Measurements from ENCODE around the gene FCGR3A.

FCGR3A gene

GRCh38 chr1:161499099-161500039 lies 50.2 kb downstream of the FCGR3A start:
- DNase-seq = no peak

- DNase-seq = no peak
These were observed 51.0 kb downstream of the FCGR3A start for GRCh38 chr1:161498646-161499045.

- no peak for DNase-seq
These were observed 51.7 kb downstream of the FCGR3A start for GRCh38 chr1:161497961-161498360.

GRCh38 chr1:161495490-161495889 lies 54.1 kb downstream of the FCGR3A start:
- no peak for DNase-seq

- no peak for DNase-seq
These were observed 55.4 kb downstream of the FCGR3A start for GRCh38 chr1:161494091-161494735.

GRCh38 chr1:161492827-161493226 lies 56.8 kb downstream of the FCGR3A start:
- no peak for DNase-seq
